Measurements from ENCODE around the gene ROBO1. TPM values are rescaled to one million over a fixed set of nuclear protein-coding genes. Genes with fewer than 3 reads are reported as not detected.
A peak's percentile ranks its signal among the peaks of the same experiment; 100 is the strongest.

ROBO1 gene
- total RNA-seq, 4 donors from 2014 or later, result 8.6 to 26.3 (median 16.6) TPM

DNA sequence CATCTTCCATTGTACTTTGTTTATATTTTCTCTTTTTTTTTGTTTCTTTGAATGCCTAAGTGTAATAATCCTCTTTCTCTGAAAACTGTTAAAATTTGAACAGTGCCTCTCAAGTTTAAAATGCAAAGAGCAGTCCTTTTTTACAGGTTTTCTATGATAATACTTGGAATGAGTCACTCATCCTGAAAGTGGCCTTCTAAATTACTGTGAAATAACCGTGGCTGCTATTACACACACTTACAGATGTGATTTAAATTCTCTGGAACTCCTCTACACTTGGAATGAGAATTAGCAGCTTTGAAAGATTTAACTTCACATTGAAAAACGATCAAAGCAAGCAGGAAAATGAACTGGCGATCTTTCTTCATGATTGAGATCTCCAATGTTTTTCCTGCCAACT, 105.9 kb downstream of the ROBO1 start:
- WGBS, 2 donors, result 46 to 59% methylated on average over 3 of the region's 3 CpGs
- Histone ChIP-seq H3K4me3 (replicated peaks in 1 of 3) (no peak overlapping the region), H3K27me3 (no peaks in the 10 kb centered on the region), H3K27ac (no peak overlapping the region), H3K9me3 (no peaks in the 10 kb centered on the region), H3K36me3 (no peaks in the 10 kb centered on the region), H3K4me1 (no peaks in the 10 kb centered on the region)
- intact Hi-C loops (cut with DNase I), result no loop called here
- no peak for DNase-seq
- TF ChIP-seq, protein P1, sequence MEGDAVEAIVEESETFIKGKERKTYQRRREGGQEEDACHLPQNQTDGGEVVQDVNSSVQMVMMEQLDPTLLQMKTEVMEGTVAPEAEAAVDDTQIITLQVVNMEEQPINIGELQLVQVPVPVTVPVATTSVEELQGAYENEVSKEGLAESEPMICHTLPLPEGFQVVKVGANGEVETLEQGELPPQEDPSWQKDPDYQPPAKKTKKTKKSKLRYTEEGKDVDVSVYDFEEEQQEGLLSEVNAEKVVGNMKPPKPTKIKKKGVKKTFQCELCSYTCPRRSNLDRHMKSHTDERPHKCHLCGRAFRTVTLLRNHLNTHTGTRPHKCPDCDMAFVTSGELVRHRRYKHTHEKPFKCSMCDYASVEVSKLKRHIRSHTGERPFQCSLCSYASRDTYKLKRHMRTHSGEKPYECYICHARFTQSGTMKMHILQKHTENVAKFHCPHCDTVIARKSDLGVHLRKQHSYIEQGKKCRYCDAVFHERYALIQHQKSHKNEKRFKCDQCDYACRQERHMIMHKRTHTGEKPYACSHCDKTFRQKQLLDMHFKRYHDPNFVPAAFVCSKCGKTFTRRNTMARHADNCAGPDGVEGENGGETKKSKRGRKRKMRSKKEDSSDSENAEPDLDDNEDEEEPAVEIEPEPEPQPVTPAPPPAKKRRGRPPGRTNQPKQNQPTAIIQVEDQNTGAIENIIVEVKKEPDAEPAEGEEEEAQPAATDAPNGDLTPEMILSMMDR (IDR thresholded peaks at IDR 0.05), result no peak
- TF ChIP-seq POLR2A (IDR thresholded peaks at IDR 0.05), result no peak

DNA sequence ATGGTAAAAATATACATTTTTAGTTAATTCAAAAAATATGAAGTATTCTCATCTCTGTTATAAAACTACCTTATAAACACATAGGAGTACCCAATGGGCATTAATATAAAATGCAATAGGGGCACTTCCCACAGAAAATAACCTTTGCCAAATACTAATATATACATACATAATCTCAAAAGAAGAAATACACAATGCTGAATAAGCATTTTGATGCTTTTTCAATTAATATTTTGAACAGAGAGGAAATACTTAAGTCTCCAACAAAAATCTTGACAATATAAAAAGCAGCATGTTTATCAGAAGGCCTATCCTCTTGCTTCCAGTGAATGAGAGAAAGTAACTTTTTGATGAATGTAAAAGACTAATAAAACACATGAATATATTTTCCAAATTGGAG, 110.7 kb downstream of the ROBO1 start:
- H3K9me3 ChIP-seq, result no peaks in the 10 kb centered on the region

DNA sequence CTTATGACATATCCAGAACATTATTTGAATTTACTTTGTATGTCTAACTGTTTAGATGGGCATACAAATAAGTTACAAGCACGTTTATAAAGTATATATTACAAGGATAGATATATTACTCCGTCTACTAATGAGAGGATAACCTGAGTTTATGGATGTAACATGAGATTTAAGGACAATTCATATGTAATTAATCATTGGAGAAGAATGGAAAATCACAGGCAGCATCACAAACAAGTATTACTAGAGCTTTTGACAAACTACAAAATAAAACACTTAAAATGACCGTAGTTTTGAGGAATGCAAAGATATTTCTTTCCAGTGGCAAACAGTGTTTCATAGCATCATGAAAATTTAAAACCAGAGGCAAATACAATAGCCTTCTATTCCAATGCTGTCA, 113.8 kb downstream of the ROBO1 start:
- H3K27me3 ChIP-seq, result no peaks in the 10 kb centered on the region
- DNase-seq, result no peak
- 80 to 81% methylated on average over 3 of the region's 3 CpGs for WGBS, 2 donors
- peaks cover 7 to 13% of the 10 kb centered on the region in 2 donors for H3K4me1 ChIP-seq
- intact Hi-C loops (cut with DNase I), result no loop called here
- H3K27ac ChIP-seq, result no peak overlapping the region
- no peaks in the 10 kb centered on the region for H3K9me3 ChIP-seq
- no peak overlapping the region for H3K4me3 ChIP-seq (replicated peaks in 1 of 3)
- H3K36me3 ChIP-seq, result no peaks in the 10 kb centered on the region
- TF ChIP-seq, protein P1 (IDR thresholded peaks at IDR 0.05), result no peak
- TF ChIP-seq POLR2A (IDR thresholded peaks at IDR 0.05), result no peak

More for the DNA sequence above, 110.7 kb downstream of the ROBO1 start:
- DNase-seq, result no peak
- intact Hi-C loops (cut with DNase I), result no loop called here
- Histone ChIP-seq H3K36me3 (no peaks in the 10 kb centered on the region), H3K27ac (no peak overlapping the region), H3K4me1 (peaks cover 3 to 6% of the 10 kb centered on the region in 2 donors), H3K4me3 (replicated peaks in 1 of 3) (no peak overlapping the region), H3K27me3 (no peaks in the 10 kb centered on the region)
- no peak for TF ChIP-seq POLR2A (IDR thresholded peaks at IDR 0.05)
- TF ChIP-seq, protein P1 (IDR thresholded peaks at IDR 0.05), result no peak

DNA sequence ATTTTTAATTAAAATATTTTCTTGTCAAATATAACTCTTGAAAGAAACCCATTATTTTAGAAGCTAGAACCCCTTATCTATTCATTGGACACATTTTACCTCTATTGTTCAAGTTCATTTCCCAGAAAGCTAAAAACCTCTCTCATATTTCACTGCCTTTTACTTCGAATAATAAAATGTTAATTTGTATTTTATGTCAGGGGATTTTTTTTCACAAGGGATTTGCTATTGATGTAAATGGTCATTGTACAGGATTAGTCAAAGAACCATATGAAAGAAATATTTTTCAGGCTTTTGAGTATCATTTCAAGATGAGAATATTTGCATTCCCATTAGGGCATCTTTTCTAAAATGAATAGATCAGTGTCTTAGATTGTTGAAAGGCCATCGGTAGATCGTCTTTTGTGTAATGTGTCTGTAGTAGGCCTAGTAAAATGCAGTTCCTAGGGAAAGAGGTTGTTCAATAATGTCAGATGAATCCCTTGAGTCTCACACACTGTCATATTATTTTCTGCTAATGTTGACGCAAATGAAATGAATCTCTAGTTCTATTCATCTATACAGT, 114.5 kb downstream of the ROBO1 start:
- Histone ChIP-seq H3K27me3 (no peaks in the 10 kb centered on the region), H3K27ac (no peak overlapping the region), H3K36me3 (no peaks in the 10 kb centered on the region), H3K4me3 (replicated peaks in 1 of 3) (no peak overlapping the region), H3K4me1 (peaks cover 7 to 13% of the 10 kb centered on the region in 2 donors), H3K9me3 (no peaks in the 10 kb centered on the region)
- TF ChIP-seq, protein P1 (IDR thresholded peaks at IDR 0.05), result no peak
- no peak for TF ChIP-seq POLR2A (IDR thresholded peaks at IDR 0.05)
- DNase-seq, result no peak
- WGBS, 2 donors, result 70 to 82% methylated on average over 4 of the region's 4 CpGs
- intact Hi-C loops (cut with DNase I), result no loop called here

DNA sequence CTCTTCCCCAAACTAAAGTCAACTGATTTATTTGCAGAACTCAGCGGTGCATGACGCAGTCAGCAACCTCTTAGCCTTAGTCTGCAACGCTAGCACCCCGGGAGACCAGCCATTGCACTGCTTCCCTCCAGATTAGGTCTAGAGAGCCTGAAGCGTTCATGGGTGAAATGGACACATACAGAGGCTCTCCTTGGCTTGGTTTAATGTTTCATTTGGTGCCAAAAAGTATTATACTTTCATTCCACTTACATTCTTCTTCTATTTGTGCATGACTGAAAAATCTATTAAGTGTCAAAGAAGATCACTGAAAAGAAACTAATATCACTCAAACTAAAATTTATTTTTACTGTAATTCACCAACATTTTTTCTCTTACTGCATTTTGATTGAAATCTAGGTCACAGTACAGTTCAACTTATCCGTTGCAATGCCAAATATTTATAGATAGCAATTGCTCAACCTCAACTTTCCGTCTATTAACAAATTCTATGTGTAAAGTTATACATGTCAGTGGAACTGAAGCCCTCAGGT, 116.2 kb downstream of the ROBO1 start:
- intact Hi-C loops (cut with DNase I), result no loop called here
- Histone ChIP-seq H3K27ac (peak overlapping the region; percentile 15 to 56 (median 32)), H3K4me3 (replicated peaks in 1 of 3) (no peak overlapping the region), H3K4me1 (peaks cover 7 to 13% of the 10 kb centered on the region in 2 donors), H3K27me3 (no peaks in the 10 kb centered on the region), H3K9me3 (no peaks in the 10 kb centered on the region), H3K36me3 (no peaks in the 10 kb centered on the region)
- TF ChIP-seq, protein P1 (IDR thresholded peaks at IDR 0.05), result no peak
- TF ChIP-seq POLR2A (IDR thresholded peaks at IDR 0.05), result no peak
- DNase-seq, result peak; percentile 88 to 93
- WGBS, 2 donors, result 17 to 19% methylated on average over 7 of the region's 7 CpGs

Measured in thyroid gland (tissue), 4 donors.